Smooth muscle cell of the coronary artery (primary cell): ENCODE results near the gene GTF2A2. TPM values are rescaled to one million over a fixed set of nuclear protein-coding genes. Genes with fewer than 3 reads are reported as not detected.

Source experiments
- total RNA-seq: library from RNA; depleted of rRNA; stranded (reverse); fragments of >200 nt; gene quantifications from 2 replicates; pipeline ENCODE4 v1.2.3, GENCODE V29; 2014; ENCODE audit warnings: low replicate concordance

The GTF2A2 gene, protein sequence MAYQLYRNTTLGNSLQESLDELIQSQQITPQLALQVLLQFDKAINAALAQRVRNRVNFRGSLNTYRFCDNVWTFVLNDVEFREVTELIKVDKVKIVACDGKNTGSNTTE
- total RNA-seq, result 20.9 and 25.9 TPM in 2 replicates

DNA sequence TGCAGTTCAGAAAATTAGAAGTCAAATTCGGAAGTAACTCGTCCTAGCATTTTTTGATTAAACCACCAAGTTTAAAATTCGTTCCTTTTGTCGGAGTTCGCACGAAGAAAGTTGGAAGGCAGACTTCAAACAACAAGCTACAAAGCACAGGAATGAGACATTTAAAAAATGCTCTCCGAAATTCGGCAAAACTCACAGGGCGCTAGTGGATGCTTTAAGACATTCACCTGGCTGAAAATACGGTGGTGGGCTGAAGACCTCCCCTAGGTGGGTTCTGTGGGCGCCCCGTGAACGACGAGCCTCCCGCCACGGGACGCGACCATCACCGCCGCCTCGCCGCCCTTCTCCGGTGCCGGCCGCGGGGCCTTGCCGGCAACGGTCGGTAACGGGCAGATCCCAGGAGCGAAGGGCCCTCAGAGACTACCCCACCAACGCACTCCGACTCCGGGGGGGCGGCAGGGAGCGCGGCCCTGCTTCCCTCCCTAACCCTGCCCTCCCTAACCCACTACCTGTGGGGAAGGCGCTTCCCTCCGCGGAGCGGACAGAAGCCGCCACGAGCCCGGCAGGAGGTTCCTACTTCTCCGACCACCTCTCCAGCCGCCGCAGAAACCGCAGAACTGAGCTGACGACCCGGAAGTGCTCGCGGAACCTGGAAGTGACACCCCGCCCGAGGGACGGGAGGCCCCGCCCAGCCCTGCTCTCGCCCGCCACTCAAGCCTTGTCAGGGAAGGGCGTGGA is at the start of gene GTF2A2:
Gene GTF2A2 (minus strand): TSS at position 619 of the 738 bp plus-strand sequence. CDS start 5,238 bp downstream, outside the sequence.

DNA sequence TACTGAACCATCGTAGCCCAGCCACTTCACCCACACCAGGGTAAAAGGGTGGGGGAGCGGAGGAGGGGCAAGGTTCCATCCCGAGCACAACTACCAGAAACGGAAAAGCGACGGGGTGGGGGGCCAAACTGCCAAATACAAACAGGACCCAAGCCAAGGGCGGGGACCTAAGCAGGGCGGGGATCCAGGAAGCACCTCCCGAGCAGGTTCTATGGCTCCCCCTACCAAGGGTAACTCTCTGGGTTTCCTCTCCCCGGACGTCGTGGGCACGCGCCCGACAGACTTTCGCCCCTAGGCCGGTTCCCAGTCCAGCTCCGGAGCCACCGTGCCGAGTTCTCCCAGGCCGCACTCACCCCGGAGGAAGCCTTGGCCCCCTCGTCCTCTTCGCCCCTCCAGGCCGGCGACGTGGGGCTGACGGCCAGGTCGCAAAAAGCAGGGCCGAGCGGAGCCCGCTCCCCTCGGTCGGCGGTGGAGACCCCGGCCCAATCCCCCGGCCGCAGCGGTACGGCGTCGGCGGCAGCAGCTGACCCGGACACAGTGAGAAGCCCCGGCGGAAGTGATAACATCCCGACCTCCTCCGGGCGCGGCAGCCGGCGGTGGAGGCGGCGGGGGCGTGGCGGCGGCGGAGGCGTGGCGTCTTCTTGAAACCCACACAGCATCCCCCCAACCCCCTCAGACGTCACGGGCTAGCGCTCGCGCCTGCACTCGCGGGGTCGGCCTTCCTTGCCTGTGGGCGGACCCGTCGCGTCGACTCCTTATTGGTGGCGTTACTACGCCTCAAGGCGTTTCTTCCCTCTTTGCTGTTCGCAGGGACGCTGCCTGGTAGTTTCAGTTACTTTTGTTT is 31.7 kb upstream of the GTF2A2 start, which contains the start of gene BNIP2:
Gene BNIP2 (minus strand): TSS at position 539 of the 844 bp plus-strand sequence. CDS start 6,863 bp downstream, outside the sequence.

DNA sequence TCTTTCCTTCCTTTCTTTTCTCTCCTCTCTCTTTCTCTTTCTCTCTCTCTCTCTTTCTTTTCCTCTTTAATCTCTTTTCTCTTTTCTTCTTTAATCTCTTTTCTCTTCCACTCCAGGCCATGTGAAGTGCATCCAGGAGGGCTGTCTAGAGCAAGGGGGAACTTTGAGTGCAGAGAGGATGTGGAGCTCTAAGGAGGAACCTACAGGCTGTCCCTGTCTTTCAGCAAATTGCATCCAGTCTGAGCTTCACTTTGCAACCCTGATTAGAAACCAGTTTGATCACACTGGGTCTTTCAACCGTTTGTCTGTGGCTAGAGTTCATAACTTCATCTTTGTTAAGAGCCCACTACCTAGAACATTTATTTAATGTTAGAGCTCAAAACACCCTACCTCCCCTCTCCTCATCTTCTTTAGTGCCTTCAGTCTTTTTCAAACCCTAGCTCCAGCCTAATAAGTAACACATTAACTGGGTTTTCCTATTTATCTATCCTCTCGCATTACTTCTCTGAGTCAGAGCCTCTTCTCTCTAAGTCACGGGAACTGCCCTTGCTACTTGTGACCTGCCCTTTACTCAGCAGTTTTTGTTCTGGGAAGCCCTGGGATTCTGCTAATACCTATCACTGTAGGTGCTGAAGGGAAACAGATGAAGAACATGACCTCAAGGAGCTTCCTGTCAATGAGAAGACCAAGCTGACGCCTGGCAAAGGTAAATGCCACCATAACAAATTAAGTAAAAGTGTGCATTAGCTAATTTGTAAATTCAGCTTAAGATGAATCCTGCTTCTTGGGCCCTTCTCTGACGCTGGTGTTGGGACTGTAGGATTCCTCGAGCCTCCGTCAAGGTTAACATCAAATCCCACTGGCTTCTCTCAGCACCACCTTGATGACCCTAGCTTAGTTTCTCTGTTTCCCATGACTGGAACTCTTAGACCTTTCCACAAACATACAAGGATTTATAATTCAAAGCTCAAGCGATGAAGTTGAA is 45.7 kb downstream of the GTF2A2 start, which contains the start of gene GCNT3:
Gene GCNT3 (plus strand): TSS at position 508 of the 985 bp plus-strand sequence. CDS start 6,456 bp downstream, outside the sequence.

Other genes starting within 250 kb of the GTF2A2 start
- gene FAM81A, start 219.3 kb downstream of the GTF2A2 start, total RNA-seq, result 0.35 TPM in 1 of 2 replicates, not detected in the other
- gene GCNT3, start 45.7 kb downstream of the GTF2A2 start, total RNA-seq, result 0.23 TPM in 1 of 2 replicates, not detected in the other
- 62.8 and 66.3 TPM in 2 replicates for gene BNIP2, start 31.8 kb upstream of the GTF2A2 start, total RNA-seq